Right ventricle myocardium superior (tissue), 1 donor: ENCODE data around the gene LRBA. TPM values are rescaled to one million over a fixed set of nuclear protein-coding genes. Genes with fewer than 3 reads are reported as not detected.

ENCODE experiments used
- ATAC-seq: fragments of 200-7000 bp; cut with Tn5 transposase; one replicate; pipeline ENCODE4 v1.9.1; 2020; ENCODE audit warnings: mild to moderate bottlenecking; ENCODE audit not compliant: poor library complexity
- DNase-seq: peaks from one replicate; pipeline ENCODE4 v3.0.0-alpha.2; 2020
- intact Hi-C: fragments of 100-400 bp; cut with DNase I; formaldehyde crosslinking; loops from one replicate; pipeline ENCODE4 v1.11.2; 2022
- total RNA-seq: library from RNA; stranded (reverse); fragmentation: NEBNext Ultra II Directional; extraction: Animal tissue kit (Norgen Biotek cat#: 25700); gene quantifications from one replicate; pipeline ENCODE4 v1.2.1, GENCODE V29; 2021
- donor health status: DM: no; HTN: yes; CAD: no; lungs with severe emphysema.

The LRBA gene
- total RNA-seq, 1 donor from 2014 or later = 17.9 TPM

DNA sequence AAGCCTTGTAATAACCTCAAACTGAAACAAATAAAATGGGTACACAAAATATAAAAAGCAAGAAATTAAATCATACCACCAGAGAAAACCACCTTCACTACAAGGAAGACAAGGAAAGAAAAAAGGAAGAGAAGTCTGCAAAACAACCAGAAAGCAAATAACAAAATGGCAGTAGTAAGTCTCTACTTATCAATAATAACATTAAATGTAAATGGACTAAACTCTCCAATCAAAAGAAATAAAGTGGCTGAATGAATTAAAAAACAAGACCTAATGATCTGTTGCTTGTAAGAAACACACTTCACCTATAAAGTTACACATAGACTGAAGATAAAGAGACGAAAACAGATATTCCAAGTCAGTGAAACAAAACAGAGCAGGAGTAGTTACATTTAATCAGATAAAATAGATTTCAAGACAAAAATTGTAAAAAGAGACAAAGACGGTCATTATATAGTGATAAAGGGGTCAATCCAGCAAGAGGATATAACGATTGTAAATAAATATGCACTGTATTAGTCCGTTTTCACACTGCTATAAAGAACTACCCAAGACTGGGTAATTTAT lies 289.0 kb downstream of the LRBA start:
- intact Hi-C loops = no loop called here
- ATAC-seq (no peak), DNase-seq (no peak)

DNA sequence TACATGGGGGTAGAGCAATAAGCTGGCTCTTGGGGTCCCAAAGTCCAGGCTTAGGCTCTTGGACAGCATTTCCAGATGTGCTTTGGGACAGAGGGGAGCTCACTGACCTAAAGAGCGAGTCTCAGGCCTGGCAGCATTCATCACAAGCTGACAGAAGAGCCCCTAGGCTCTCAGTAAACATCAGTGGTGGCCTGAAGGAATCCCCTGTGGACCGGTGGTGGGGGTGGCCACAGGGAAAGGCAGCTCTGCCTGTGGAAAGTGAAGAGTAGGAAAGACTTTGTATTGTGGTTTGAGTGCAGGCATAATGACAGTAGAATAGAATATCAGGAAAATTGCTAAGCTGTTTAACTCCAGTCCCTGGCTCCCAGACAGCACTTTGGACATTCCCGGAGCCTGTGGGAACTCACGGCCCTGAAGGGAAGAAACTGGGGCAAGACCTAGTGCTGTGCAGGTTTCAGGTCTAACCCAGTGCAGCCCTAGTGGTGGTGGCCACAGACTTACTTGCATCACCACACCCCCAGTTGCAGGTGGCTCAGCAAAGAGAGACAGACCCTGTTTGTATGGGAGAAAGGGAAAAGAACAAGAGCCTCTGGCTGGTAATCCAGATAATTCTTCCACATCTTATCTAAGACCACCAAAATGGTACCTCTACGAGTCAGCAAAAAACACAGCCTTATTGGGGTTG lies 291.2 kb downstream of the LRBA start:
- peak; percentile 4 for ATAC-seq
- no peak for DNase-seq
- intact Hi-C loops = no loop called here

DNA sequence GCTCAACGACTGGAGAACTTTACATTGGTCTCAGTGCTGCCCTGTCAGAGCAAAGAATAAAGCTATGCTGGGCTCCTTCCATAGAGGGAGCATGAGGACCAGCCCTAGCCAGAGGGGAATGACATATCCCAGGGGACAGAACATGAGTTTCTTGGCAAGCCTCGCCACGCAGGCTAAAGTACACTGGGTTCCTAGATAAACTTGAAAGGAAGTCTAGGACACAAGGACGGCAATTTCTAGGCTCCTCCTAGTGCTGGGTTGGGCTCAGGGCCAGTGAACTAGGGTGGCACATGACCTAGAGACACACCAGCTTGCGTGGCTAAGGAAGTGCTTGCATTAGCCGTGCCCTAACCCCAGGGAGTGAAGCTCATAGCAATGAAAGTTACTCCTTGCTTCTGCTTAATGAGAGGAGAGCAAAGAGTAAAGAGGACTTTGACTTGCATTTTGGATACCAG lies 292.1 kb downstream of the LRBA start:
- ATAC-seq (peak; percentile 99), DNase-seq (peak; percentile 92)
- intact Hi-C loops = no loop called here

DNA sequence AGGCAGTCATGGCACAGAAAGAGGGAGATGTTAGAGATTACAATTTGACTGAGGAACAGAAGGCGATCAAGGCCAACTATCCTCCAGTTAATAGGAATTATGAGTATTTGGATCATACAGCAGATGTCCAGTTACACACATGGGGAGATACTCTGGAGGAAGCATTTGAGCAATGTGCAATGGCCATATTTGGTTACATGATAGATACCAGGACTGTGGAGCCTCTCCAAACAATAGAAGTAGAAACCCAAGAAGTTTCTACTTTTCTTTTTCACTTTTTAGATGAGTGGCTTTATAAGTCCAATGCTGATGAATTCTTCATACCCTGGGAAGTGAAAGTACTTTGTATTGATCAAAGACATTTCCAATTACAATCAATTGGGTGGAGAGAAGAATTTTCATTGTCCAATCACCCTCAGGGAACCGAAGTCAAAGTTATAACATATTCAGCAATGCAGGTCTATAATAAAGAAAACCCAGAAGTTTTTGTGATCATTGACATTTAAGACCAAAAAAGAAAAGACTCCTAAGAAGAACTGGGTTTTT lies 294.0 kb downstream of the LRBA start:
- intact Hi-C loops = no loop called here
- DNase-seq (no peak), ATAC-seq (no peak)

DNA sequence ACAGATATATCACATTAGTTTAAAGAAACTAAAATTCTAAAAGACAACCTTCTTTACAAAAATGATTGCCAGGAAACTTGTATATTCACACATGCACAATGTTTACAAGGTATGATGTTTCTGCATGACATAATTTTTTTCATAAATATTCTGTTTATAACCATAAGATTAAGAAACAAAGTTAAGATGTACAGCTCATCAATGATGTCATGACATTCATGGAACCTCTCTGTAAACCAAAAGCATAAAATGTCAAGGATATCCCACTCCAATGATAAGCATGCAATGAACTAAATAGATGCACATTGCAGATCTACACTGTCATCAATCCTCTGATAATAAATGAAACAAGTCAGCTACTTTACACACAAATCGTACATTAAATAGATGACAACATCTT lies 297.1 kb downstream of the LRBA start:
- ATAC-seq (no peak), DNase-seq (no peak)
- intact Hi-C loops = no loop called here

DNA sequence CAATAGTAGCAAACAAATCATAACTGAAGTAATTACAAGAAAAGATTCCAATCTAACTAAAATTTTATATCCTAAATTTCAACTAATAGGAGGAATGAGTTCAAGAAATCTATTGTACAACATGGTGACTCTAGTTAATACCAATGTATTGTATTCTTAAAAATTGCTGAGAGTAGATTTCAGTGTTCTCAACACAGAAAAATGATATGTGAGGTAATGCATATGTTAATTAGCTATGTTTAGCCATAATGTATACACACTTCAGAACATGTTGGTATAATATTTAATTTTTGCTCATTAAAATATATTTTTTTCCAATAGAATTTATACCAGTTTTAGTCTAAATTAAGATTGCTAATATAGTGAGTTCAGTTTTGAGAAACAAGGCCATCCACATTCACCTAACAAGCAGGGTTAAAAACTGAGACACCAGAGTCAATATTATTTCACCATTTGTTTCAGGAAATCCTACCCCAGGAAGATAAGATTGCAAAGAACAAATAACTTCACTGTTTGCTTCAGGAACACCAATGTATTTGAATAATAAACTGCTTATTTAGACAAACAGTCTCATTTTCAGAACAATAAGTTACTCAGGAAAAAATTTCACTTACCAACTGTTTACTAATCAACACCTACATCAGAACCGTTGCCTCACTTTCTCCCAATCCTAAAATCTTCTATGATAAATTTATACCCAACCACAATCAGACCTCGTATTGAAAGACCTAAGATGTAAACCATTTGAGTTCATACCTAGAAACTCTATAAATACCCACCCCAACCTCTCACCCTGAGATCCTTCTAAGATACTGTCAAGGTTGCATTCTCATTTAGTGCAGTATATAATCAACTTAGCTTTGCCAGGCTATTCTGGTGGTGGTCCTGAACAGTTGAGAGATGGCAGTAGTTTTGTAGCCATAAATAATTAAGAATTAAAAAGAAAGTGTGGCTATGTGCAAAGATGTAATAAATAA lies 300.3 kb downstream of the LRBA start:
- DNase-seq (no peak), ATAC-seq (no peak)
- intact Hi-C loops = no loop called here

DNA sequence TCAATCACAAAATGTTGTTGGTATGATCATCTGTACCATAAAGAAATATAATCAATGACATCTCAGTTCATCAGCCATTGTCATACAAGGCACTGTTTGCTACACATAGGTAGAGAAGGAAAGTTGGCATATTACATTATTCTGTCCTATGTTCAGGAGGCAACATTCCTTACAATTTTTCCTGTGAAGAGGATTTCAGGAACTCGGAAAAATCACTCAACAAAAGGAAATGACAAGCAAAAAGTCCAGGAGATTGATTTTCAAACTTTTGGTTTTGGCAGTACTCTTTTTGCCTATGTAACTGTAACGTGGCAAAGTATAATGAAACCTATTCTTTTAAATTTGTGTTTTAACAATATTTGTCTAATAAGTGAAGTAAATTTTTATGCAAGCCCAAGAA lies 301.8 kb downstream of the LRBA start:
- intact Hi-C loops = no loop called here
- no peak for ATAC-seq
- DNase-seq = no peak

DNA sequence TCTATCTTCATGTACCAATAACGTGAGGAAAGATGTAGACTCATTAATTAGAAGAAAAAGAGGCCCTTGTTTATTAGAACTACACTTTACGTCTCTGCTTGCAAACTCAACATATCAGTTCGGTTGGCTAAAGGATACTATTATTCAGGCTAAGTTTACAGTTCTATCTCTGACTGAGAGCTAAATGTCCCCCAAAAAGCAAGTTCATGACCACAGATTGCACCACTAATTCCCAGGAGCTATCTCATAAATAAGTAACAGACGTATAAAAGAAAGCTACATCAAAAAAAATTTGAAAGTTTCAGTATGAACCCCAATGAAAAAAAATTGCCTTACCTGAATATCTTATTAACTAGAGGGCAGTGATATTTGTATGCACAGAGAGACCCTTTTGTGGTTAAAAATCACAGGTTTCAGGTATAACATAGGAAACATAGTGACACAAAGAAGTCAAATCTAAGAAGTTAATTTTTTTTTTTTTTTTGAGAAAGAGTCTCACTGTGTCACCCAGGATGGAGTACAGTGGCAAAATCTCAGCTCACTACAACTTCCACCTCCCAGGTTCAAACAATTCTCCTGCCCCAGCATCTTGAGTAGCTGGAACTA lies 304.2 kb downstream of the LRBA start:
- intact Hi-C loops = no loop called here
- DNase-seq (no peak), ATAC-seq (no peak)

DNA sequence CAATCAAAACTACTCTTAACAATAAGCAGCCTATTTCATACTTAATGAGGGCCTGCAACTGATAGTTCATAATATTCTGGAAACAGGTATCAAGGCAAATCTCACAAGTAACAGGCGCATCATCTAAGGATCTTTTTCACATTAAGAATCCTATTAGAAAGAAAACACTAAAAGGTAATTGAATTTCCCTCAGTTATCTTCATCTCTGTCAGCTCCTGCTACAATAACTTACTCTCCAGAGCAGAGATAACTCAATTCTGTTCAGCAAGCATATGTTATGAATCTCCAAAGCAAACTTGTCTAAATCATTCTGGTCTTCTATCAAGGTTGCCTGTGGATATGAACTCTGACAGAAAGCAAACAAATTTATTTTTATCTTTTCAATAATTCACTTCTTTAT lies 307.1 kb downstream of the LRBA start:
- DNase-seq = no peak
- intact Hi-C loops = no loop called here
- no peak for ATAC-seq

DNA sequence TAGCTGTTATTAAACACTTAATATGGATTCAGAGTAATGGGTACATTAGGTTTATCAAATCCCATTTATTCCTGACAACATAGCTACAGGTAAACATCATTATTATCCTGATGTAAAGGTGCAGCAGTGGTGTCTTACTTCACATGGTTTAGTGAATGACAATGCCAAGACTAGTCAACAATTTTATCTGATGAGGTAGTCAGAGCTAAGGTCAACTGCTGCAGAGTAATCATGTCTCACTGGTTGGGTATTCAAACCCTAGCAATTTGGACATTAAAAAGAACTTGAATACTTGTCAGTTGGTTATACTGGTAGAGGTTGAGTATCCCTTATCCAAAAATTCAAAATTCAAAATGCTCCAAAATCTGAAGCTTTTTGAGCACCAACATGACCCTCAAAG lies 315.5 kb downstream of the LRBA start:
- DNase-seq = no peak
- no peak for ATAC-seq
- intact Hi-C loops = no loop called here

DNA sequence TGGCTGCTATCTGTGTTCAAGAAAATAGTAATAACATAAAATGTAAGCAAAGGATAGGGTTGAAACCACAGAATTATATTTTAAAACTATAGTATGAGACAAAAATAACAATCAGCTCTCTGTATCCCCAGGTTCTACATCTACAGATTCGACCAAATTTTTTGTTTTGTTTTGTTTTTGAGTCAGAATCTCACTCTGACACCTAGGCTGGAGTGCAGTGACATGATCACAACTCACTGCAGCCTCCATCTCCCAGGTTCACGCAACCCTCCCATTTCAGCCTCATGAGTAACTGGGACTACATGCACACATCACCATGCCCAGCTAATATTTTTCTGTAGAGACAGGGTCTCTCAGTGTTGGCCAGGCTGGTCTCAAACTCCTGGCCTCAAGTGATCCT lies 319.9 kb downstream of the LRBA start:
- no peak for DNase-seq
- ATAC-seq = no peak
- intact Hi-C loops = no loop called here

DNA sequence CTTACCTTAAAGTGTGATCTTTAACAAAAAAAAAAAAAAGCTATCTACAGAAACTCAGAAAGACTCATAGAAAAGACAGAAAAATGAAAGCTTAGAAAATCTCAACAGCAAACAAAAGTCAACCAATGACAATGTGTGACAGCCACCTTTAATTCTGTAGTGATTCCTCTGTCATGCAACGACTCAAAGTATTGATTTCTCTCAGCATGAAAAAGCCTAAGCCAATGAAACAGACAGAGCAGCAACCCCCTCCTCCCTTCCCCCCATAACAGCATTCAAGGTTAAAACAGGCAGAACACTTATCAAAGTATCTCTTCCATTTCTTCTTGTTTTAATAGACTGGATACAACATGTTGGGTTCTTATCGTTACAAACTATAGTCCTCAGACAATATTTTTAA lies 320.6 kb downstream of the LRBA start:
- no peak for ATAC-seq
- no peak for DNase-seq
- intact Hi-C loops = no loop called here

DNA sequence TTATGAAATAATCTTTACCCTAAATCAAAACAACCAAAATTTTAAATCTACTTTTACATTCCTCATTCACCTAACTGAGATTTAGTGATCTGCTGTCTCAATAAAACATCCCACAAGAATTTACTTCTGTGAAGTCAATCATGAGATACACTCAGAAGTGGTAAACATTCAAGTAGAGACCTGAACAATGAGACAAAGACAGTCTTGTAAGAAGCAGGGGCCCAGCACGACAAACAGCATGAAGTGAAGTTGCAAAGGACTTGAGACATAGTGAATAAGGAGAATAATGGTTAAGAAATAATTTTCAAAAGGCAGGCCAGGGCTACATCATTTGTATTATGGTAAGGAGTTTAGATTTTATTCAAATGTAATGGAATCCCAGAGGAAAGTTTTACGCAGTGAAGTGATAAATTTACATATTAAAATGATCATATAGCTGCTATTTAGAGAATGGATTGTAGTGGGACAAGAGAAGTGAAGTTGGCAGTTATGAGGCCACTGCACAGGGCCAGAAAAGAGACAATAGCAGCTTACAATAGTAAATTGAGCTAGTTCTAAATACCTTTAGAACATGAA lies 331.2 kb downstream of the LRBA start:
- no peak for DNase-seq
- ATAC-seq = no peak
- intact Hi-C loops = no loop called here

DNA sequence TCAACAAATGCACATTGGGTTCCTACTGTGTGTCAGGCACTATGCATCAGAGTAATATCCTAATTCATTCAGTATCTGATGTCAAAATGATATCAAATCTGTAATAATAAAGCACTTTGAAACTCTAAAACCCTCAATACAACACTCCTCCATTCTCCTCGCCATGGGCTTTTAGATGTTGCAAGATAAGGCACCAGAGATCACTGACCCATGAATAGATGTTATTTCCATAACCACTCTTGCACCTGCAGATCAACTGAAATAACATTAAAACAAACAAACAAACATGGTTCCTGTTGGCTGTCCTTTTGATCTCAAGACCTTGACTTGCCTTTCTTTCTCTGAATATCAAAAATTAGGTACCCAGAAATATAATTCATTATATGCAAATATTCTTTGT lies 333.0 kb downstream of the LRBA start:
- ATAC-seq (no peak), DNase-seq (no peak)
- intact Hi-C loops = no loop called here

DNA sequence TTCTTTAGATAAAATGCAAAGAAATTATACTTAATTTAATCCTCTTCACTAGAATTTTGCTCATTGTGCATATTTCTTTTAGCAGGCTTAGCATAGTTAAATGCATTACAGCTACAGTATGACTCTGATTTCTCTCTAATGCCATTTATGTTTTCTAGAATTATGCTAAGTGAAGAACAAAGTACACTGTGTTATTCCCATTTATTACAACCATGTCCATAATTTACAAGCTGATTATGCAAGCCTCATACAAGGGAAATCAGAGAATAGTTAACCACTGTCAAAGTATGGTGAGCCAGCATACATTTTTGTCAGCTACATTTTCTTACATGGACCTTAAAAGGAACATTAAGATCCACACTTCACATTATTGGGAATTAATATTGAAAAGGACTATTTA lies 334.0 kb downstream of the LRBA start:
- intact Hi-C loops = no loop called here
- DNase-seq (no peak), ATAC-seq (no peak)

DNA sequence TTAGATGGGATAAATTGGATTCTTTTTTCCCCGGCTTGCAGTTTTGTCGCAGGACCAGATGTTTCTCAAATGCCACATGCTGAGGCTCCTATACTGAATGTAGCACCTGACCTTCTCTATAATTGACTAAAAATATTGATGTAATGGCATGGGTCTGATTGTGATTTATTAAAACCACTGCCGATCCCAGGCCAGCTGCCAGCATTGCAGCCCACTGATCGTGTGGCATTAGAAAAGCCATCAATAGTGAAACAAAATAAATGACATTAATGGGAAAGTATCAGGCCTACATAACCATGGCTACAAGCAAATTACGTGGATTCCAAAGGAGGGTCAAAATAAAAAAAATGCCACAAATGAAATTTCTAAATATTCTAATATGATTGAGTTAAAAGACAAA lies 334.4 kb downstream of the LRBA start:
- no peak for DNase-seq
- intact Hi-C loops = no loop called here

DNA sequence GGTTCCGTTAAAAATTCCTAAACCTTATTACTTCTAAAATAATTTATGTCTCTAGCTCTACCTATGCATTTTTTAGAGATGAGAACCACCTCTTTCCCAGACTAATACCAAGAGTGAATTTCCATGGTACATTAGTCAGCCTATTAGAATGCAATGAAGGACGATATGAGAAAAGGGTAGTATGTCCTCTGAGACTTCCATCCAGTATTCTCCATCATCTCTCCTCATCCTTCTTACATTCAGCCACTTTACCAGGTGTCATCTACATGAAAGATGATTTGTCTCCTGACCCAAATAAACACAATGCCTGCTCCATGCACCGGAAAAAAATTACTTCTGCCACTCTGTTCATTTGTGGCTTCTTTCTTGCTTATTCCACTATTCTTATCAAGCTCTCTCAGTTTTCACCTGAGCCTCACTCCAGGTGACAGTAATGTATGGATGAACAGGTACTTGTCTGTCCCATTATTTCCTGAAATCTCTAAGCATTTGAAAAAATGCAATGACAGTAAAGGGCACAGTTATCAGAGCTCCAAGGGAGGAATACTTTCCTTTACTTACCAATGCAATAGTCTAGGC lies 335.2 kb downstream of the LRBA start:
- no peak for ATAC-seq
- intact Hi-C loops = no loop called here
- no peak for DNase-seq

More for the DNA sequence above, 334.4 kb downstream of the LRBA start:
- no peak for ATAC-seq

DNA sequence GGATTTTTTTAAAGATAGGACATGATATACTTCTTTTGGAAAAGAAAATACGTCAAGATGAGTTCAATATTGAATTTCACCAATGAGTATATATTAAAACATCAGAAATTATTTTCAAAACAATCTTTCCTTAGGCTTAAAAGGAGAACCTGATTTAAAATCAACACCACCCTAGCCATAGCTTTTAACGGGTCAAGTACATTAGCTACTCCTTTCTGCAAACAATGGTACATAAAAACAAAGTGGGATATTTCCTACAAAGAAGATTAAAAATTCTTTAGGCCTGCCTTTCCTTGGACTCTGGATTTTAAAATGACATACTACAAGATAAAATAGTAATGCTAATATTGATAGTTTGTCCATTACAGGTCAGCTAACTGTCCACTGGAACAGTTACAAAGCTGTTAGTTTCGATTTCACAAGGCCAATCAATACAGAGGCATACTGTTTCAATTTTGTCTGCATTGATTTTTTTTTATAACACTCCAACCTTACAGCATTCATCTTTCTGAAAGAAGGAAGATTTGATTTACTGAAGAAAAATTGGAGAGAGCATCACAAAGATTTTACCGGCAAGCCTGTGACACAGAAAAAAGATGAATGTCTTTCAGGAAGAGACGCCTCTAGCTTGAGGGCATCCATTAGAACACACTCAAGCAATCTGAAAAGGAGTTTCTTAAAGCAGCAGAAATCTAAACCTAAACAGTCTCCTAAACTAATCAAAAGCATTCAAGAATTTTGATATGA lies 335.9 kb downstream of the LRBA start:
- ATAC-seq (no peak), DNase-seq (no peak)
- intact Hi-C loops = no loop called here
